Adipose tissue (tissue), 3 donors: ENCODE data around the gene COPG2. TPM values are rescaled to one million over a fixed set of nuclear protein-coding genes. Genes with fewer than 3 reads are reported as not detected.
"Not testable (repeated sequence)": the region's sequence is repeated elsewhere in the genome, so short reads cannot be mapped to it uniquely, and the experiment has no call there.

Experiments
- H3K27ac ChIP-seq: one replicate; pipeline ENCODE4 v1.5.1; 2013; ENCODE audit warnings: low read depth, low read length
- WGBS, 3 donors: extraction: QIAGEN DNeasy Blood & Tissue Kit; methylation state at CpG; one replicate each; pipeline ENCODE4 v1.1.7; 2013; 5-methylcytosine and 5-hydroxymethylcytosine counted together
- polyA plus RNA-seq, 3 donors: library from polyadenylated mRNA; stranded (reverse); fragments of 200-250 nt; gene quantifications; one replicate each; pipeline ENCODE4 v1.2.3, GENCODE V29; 2013
- donor health status: healthy with polysubstance abuse.
- donor health status: Bipolar disorder and iron deficiency.
- donor health status: healthy.

COPG2 gene
- polyA plus RNA-seq, 3 donors: 6.5 to 12.3 (median 8.9) TPM

DNA sequence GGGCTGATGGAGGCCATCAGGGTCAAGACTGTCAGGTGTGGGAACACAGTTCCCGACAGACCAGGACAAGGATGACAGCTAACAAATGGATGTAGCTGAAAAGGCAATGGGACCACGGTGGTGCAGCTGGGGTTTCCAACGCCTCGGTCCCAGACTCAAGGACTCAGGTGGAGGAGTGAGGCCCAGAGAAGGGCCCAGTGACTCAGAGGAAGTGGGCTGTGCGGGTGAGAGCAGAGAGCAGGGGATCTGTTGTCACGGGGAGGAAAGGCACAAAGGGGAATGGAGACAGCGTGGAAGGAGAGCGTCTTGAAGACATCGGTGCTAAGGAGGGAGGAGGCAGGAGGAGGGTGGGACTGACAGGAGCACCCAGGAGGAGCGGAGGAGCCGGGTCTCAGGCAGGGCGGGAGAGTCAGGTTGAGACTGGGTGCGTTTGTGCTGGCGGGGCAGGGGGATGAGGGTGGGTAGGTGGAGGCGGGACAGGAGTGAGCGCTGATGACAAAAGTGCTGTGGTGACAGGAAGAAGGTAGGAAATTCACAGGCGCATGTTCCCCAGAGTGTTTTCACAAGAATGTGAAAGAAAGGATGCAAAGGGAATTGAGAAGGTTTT lies 144.9 kb downstream of the COPG2 start:
- 91 to 94% (median 91%) methylated on average over 16 to 17 of the region's 17 CpGs for WGBS, 3 donors
- H3K27ac ChIP-seq: not testable (repeated sequence)

GRCh38 chr7:130521258-130521951 lies 147.1 kb downstream of the COPG2 start:
- no peak overlapping the region for H3K27ac ChIP-seq
- 82 to 95% (median 86%) methylated on average over 4 of the region's 4 CpGs for WGBS, 3 donors

DNA sequence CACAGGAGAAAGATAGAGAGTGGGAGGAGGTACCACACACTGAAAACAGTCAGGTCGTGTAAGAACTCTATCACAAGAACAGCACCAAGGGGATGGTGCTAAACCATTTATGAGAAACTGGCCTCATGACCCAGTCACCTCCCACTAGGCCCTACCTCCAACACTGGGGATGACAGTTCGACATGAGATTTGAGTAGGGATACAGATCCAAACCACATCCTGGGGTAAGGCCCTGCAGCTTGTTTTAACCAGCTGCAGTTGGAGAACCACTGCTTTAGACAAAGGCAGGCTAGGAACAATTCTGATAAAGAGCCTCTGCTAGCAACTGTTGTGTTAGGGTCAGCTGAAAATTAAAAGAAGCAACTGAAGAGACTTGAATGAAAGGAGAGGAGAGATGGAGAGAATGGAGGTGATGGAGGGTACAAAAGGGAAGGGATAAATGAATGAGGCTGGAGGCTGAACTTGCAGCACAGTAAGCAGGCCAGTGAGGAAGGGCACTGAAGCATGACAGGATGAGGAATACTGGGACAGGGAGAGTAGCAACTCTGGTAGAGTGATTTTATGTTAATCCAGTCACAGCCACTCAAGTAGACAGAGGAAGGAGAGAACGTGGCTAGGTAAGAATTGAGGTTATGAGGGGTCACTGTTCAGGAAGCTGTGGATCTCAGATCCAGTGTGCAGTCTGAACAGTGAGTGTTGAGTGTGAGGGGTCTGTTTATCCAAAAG lies 153.1 kb downstream of the COPG2 start:
- H3K27ac ChIP-seq: no peak overlapping the region
- 72 to 85% (median 75%) methylated on average over 3 of the region's 3 CpGs for WGBS, 3 donors

DNA sequence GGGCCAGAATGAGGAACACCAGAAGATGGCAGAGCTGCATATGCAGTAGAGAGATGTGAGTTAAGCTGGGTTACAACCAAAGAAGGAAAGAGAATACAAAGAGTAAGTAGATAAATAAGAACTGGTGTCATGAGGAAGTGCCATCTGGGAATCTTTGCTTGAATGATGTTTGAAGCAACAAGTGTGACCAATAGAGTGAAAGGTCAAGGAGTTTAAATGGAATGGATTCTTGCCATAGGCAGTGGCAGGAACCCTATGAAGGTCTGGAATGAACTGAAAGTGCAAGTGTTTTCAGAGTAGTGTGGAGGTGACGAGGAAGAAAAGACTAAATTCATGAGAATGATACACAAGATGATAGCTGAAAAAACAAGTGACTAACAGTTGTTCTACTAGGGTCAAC lies 155.1 kb downstream of the COPG2 start:
- WGBS, 3 donors: 92 to 100% (median 94%) methylated on average over 1 of the region's 1 CpG
- no peak overlapping the region for H3K27ac ChIP-seq

- not testable (repeated sequence) for H3K27ac ChIP-seq
- WGBS, 3 donors: 69 to 96% (median 96%) methylated on average over 3 of the region's 3 CpGs
Measured at GRCh38 chr7:130512038-130512437, 156.5 kb downstream of the COPG2 start.

DNA sequence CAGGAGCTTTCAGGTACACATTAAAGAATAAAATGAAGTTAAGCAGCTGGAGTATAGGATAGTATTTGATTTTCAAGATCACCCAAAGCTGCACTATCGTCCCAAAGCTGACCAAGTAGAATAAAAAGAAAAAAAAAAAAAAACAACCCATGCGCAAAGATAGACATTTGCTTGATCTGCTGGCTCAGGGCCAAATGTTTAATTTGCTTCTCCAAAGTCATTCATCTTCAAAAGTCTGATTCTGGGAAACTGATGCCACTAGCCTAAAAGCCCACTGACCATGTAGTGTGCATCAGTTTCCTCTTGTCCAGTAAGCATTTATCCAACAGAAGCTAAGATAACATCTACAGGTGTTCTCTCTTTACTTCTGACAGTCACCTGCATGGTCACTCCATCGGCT lies 162.2 kb downstream of the COPG2 start:
- WGBS, 3 donors: 91 to 97% (median 94%) methylated on average over 3 of the region's 3 CpGs
- H3K27ac ChIP-seq: no peak overlapping the region

- no peak overlapping the region for H3K27ac ChIP-seq
Measured at GRCh38 chr7:130505753-130506152, 162.8 kb downstream of the COPG2 start.

DNA sequence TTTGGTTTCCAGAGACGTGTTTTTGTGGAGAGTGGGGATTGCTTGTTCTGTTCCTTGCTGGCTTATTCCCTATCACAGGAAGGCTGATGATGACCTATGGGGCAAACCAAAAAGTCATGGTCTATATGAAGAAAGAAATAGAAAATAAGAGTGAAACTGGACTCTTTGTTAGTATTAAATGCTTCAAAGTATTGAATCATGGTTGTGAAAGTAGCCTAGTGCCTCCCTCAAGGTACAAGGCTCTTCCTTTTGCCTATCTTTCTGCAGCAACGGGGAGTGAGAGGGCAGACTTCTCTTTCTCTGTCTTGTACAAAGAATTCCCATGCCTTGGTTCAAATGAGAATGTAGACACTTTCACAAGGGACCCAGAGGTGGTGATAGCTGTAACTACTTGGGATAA lies 167.6 kb downstream of the COPG2 start:
- 76 to 79% (median 78%) methylated on average over 2 of the region's 2 CpGs for WGBS, 3 donors
- H3K27ac ChIP-seq: no peak overlapping the region

GRCh38 chr7:130500463-130500862 lies 168.1 kb downstream of the COPG2 start:
- no peak overlapping the region for H3K27ac ChIP-seq
- WGBS, 3 donors: 73 to 79% (median 76%) methylated on average over 8 of the region's 8 CpGs

- 19 to 43% (median 39%) methylated on average over 2 of the region's 2 CpGs for WGBS, 3 donors
- no peak overlapping the region for H3K27ac ChIP-seq
Measured at GRCh38 chr7:130494431-130494858, 174.1 kb downstream of the COPG2 start.

DNA sequence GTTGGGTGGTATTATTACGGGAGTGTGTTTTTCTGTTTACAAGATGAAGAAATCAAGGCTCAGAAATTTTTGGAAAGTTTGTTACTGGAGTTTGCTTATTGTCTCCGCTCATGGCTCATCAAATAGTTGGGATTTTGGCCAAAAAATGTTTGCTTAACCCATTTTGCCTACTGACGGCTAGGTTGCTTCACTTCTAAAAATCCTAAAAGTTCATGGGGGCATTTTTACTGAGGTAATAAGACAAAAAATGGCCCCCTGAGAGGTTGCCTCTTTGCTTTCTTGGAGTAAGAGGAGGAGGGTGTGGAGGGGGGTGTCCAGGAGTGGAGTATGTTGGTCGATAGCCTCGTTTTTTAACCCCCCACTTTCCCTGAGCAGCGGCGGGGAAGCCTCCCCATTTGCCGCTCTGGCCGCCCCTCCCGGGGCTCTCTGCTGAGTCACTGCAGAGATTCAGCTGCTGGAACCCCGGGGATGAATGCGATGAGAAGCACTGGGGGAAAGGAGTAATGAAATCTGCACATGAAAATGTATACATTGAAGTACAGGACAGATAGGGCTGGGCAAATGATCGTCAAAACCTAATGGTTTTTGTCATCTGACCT lies 175.2 kb downstream of the COPG2 start:
- WGBS, 3 donors: 39 to 44% (median 42%) methylated on average over 13 of the region's 13 CpGs
- H3K27ac ChIP-seq: no peak overlapping the region

DNA sequence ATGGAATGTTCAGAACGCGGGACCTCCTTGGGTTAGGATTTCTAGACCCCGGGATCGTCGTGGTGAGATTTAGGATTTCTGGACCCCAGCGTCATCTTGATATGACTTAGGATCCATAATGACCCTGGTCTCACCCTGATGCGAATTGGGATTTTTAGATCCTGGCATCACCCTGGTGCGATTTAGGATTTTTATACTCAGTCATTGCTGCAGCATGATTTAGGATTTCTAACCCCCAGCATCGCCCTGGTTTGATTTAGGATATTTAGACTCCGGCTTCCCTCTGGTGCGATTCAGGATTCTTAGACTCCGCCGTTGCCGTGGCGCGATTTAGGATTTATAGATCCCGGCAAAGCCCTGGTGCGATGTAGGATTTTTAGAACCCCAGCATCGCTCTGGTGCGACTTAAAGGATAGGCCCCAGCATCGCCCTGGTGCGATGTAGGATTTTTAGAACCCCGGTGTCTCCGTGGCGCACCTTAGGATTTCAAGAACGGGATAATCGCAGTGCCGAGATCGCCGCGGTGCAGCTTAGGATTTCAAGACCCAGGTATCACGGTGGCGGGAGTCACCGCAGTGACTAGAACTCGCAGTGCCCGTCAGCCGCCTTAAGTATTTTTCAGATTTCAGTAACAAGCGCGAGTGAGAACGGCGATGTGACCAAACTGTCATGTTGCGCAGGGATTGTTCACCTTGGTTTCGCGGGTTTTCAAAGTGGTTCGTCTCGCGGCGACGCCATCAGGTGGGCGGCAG lies 175.8 kb downstream of the COPG2 start:
- no peak overlapping the region for H3K27ac ChIP-seq
- 53 to 55% (median 55%) methylated on average over 50 of the region's 50 CpGs for WGBS, 3 donors

DNA sequence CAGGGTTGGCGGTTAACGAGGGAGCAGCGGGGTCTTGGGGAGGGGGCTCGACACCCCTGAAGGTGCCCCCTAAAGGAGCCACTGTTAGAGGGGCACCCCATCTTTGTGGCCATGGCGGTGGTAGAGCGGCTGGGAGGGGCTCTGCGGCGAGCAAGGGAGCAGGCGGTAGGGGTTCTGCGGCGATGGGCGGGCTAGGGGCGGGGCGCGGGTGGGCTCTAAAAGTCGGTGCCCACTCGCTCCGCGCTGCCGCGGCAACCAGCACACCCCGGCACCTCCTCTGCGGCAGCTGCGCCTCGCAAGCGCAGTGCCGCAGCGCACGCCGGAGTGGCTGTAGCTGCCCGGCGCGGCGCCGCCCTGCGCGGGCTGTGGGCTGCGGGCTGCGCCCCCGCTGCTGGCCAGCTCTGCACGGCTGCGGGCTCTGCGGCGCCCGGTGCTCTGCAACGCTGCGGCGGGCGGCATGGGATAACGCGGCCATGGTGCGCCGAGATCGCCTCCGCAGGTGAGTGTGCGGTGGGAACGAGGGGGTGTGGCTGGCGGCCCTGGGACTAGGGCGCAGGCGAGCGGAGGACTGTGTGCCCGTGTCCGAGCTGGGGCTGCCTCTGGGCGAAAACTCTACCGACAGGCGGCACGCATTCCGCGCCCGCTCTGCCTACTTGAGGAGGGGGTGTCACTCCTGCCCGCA lies 176.6 kb downstream of the COPG2 start, which contains the start of gene MEST:
Gene MEST (plus strand): TSS at position 245 of the 682 bp plus-strand sequence. CDS start 229 bp downstream, at position 474.
- 51 to 57% (median 55%) methylated on average over 43 to 71 of the region's 71 CpGs for WGBS, 3 donors
- no peak within 1 kb of the TSS for H3K27ac ChIP-seq

DNA sequence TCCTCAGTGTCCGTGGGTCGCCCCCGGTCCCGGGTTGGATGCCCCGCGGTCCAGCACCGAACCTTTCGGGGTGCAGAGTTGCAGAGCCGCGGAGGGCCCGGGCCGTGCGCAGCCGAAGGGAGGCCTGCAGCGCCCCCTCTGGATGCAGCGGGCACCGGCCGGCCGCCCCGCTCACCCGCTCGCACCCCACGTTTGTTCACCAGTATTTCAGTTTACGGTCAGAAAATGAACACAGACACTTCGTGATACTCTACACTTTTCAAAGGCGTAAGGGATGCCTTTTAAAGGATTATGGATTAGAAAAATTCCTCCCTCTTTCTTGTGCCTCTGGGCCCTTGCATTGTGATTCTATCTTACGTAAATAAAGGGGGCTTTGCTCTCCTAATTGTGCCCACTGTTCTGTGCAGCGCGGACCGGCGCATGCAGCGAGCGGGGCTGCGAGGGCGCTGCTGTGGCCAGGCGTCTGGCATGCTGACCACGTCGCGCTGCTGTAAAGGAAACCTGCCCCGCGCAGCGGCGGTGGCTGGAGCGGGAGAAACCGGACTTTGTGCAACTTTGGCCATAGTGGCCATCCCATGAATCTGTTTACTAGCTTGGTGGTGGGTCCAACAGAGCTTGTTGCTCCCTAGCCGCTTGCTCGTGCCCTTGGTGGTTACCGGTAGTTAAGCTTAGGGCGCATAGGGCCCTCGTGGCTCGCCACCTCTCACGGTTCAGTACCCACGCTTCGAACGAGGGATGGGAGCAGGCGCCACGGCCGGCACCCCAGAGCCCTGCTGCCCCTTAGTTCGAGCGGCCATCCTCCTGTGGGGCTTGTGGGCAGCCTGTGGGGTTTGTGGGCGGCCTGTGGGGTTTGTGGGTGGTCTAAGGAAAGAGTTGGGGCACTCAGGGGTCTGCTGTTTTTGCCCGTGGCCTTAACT lies 177.4 kb downstream of the COPG2 start:
- 51 to 58% (median 53%) methylated on average over 57 to 62 of the region's 62 CpGs for WGBS, 3 donors

DNA sequence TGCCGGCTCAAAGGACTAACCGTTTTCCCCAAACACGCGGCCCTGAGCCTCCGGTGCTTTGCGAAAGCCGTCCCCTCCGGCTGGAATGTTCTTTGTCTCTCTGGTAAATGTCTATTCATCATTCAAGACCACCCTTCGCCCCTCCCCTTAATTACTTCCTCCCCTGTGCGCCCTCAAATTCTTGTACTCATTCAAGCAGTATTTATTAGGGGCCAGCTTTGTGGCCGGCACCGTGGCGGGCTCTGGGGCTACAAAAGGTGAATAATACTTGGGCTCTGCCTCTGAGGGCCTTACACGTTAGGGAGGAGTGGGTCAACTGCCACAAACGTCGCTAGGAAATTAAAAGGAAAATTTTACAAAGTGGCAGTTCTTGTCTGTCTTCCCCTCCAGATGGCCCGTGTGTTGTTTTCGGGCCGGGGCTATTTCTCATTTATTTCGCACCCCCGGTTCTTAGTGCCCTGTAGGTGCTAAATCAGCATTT lies 178.2 kb downstream of the COPG2 start:
- WGBS, 3 donors: 54 to 77% (median 56%) methylated on average over 21 of the region's 21 CpGs
- H3K27ac ChIP-seq: no peak overlapping the region

More for the DNA sequence above, 177.4 kb downstream of the COPG2 start:
- H3K27ac ChIP-seq: no peak overlapping the region

DNA sequence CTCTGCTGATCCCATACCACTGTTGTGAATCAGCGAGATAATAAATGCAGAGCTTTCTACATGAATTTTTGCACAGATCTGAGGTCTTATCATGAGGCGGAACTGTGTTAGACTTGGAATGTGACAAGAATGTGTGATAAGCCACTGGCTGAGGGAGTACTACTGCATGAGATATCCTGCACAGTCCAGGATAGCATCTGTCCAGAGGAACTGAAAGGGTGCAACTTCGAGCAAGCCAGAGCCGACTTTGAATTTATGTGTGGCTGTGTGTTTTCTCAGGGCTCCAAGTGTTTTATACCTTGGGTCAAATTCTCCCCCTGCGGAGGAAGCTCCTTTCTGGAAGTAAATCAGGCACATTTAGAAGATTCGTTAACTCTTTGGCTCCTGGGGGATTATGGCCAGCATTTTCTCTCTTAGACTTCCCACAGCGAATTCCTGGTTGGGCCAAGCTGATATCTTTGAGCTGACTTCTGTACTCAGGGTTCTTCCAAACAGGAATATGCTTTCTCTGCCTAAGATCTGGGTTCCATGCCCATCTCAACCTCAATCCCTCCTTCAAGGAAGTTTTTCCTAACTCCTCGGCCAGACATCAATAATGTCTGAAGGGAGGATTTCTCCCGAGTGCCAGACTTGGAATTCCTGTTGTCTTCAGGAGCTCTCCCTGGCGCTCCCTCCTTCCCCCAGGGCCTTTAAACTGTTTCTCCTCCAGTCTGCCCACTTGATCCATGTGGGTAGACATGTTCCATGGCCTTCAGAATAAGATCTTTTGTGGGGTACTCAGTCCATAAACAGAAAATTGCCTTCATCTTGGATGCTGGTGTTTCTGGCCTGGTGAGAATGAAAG lies 179.2 kb downstream of the COPG2 start:
- 52 to 60% (median 56%) methylated on average over 10 of the region's 10 CpGs for WGBS, 3 donors
- no peak overlapping the region for H3K27ac ChIP-seq
